ENCODE results near the gene MRS2.

GRCh38 chr6:24394780-24395437 is 7.8 kb upstream of the MRS2 start:
- TF ChIP-seq LEF1 (IDR thresholded peaks at IDR 0.05; ENCODE audit: borderline replicate concordance) (no peak), FOXM1 (IDR thresholded peaks at IDR 0.05; ENCODE audit: borderline replicate concordance) (no peak), PKNOX1 (IDR thresholded peaks at IDR 0.05) (no peak), SP1 (IDR thresholded peaks at IDR 0.05) (no peak), NFRKB (IDR thresholded peaks at IDR 0.05) (no peak), ELF4 (IDR thresholded peaks at IDR 0.05) (no peak), SUZ12 (IDR thresholded peaks at IDR 0.05) (no peak), BHLHE40 (IDR thresholded peaks at IDR 0.05; ENCODE audit: borderline replicate concordance) (no peak)

Data from HEK293T (cell line).